Osteoblast (primary cell): Measurements from ENCODE around the gene EEF1A2. TPM values are rescaled to one million over a fixed set of nuclear protein-coding genes. Genes with fewer than 3 reads are reported as not detected.

Experiments
- DNase-seq: peaks from one replicate; pipeline ENCODE4 v3.0.0; 2011; ENCODE audit warnings: low spot score, mixed read lengths; ENCODE audit not compliant: insufficient read length; ENCODE audit errors: missing footprints
- H2AFZ ChIP-seq: 2 replicates; pipeline ENCODE4 v1.6.0; 2011; ENCODE audit warnings: mild to moderate bottlenecking, low read length
- H3K27ac ChIP-seq: 2 replicates; pipeline ENCODE4 v1.5.1; 2011; ENCODE audit warnings: mild to moderate bottlenecking, low read depth, low read length, moderate library complexity
- H3K27me3 ChIP-seq: 2 replicates; pipeline ENCODE4 v1.6.0; 2012; ENCODE audit warnings: mild to moderate bottlenecking, control low read depth, inconsistent platforms, low read length, moderate library complexity; ENCODE audit not compliant: insufficient read depth
- H3K36me3 ChIP-seq: 2 replicates; pipeline ENCODE4 v1.5.1; 2011; ENCODE audit warnings: mild to moderate bottlenecking, low read length, control low read depth, moderate library complexity; ENCODE audit not compliant: insufficient read depth
- H3K4me1 ChIP-seq: 2 replicates; pipeline ENCODE4 v1.5.1; 2011; ENCODE audit warnings: mild to moderate bottlenecking, low read length, control low read depth, moderate library complexity; ENCODE audit not compliant: insufficient read depth
- H3K4me2 ChIP-seq: 2 replicates; pipeline ENCODE4 v1.6.0; 2011; ENCODE audit warnings: mild to moderate bottlenecking, low read length; ENCODE audit not compliant: insufficient read depth
- H3K4me3 ChIP-seq: fragments of 200-600 bp; sonication (generic); 3 replicates; pipeline ENCODE4 v1.5.1; 2012; ENCODE audit warnings: mild to moderate bottlenecking, low read length, inconsistent platforms; ENCODE audit not compliant: insufficient read depth
- H3K79me2 ChIP-seq: 2 replicates; pipeline ENCODE4 v1.6.0; 2012; ENCODE audit warnings: mild to moderate bottlenecking, low read length, control low read depth, inconsistent platforms; ENCODE audit not compliant: insufficient read depth
- H3K9me3 ChIP-seq: 2 replicates; pipeline ENCODE4 v1.5.1; 2011; ENCODE audit warnings: low read depth, low read length, control low read depth
- H4K20me1 ChIP-seq: 2 replicates; pipeline ENCODE4 v1.6.0; 2012; ENCODE audit warnings: mild to moderate bottlenecking, low read length, control low read depth; ENCODE audit not compliant: insufficient read depth
- CTCF ChIP-seq: IDR thresholded peaks from 2 replicates; pipeline ENCODE4 v1.5.1; 2011; ENCODE audit warnings: mild to moderate bottlenecking, low read depth, low read length, moderate library complexity; ENCODE audit errors: extremely low read depth
- total RNA-seq: library from RNA; depleted of rRNA; stranded (reverse); fragments of >200 nt; gene quantifications from 2 replicates; pipeline ENCODE4 v1.2.3, GENCODE V29; 2012

EEF1A2 gene
- not detected in 2 replicates for total RNA-seq

GRCh38 chr20:63498960-63499337 is at the start of gene EEF1A2:
Gene EEF1A2, minus strand, starts transcription at chr20:63499083. Its CDS starts 1,320 bp downstream, at chr20:63497763.
- Histone ChIP-seq H3K79me2 (no peaks in the 10 kb centered on the region), H3K27me3 (peaks cover 35% of the 10 kb centered on the region), H3K36me3 (no peaks in the 10 kb centered on the region), H3K4me3 (no peak within 1 kb of the TSS), H3K4me1 (peaks cover 4% of the 10 kb centered on the region), H3K9me3 (no peaks in the 10 kb centered on the region), H3K27ac (no peak within 1 kb of the TSS), H3K4me2 (no peak within 1 kb of the TSS), H2AFZ (no peak within 1 kb of the TSS), H4K20me1 (no peaks in the 10 kb centered on the region)
- no peak for TF ChIP-seq CTCF
- DNase-seq = peak; percentile 83

- H4K20me1 ChIP-seq = no peaks in the 10 kb centered on the region
- no peaks in the 10 kb centered on the region for H3K4me1 ChIP-seq
- H3K27ac ChIP-seq = no peak overlapping the region
- H2AFZ ChIP-seq = no peak overlapping the region
- H3K4me2 ChIP-seq = no peak overlapping the region
- peaks cover 22% of the 10 kb centered on the region for H3K27me3 ChIP-seq
- H3K36me3 ChIP-seq = no peaks in the 10 kb centered on the region
- H3K9me3 ChIP-seq = no peaks in the 10 kb centered on the region
- no peak overlapping the region for H3K4me3 ChIP-seq
- H3K79me2 ChIP-seq = no peaks in the 10 kb centered on the region
- no peak for TF ChIP-seq CTCF
- DNase-seq = no peak
Measured at GRCh38 chr20:63548542-63548941, 49.7 kb upstream of the EEF1A2 start.

GRCh38 chr20:63547725-63548480 is 49.0 kb upstream of the EEF1A2 start, which contains the start of gene SRMS:
Gene SRMS, minus strand, starts transcription at chr20:63547749. Its CDS starts 286 bp downstream, at chr20:63547463.
- Histone ChIP-seq H3K36me3 (no peaks in the 10 kb centered on the region), H4K20me1 (no peaks in the 10 kb centered on the region), H3K4me1 (no peaks in the 10 kb centered on the region), H3K4me3 (no peak within 1 kb of the TSS), H3K4me2 (no peak within 1 kb of the TSS), H3K27me3 (peaks cover 22% of the 10 kb centered on the region), H3K9me3 (no peaks in the 10 kb centered on the region), H3K27ac (no peak within 1 kb of the TSS), H3K79me2 (no peaks in the 10 kb centered on the region), H2AFZ (no peak within 1 kb of the TSS)
- TF ChIP-seq CTCF = no peak
- DNase-seq = no peak

GRCh38 chr20:63546956-63547724 is 48.3 kb upstream of the EEF1A2 start:
- no peak overlapping the region for H3K4me3 ChIP-seq
- TF ChIP-seq CTCF = no peak
- H3K9me3 ChIP-seq = no peaks in the 10 kb centered on the region
- no peaks in the 10 kb centered on the region for H3K79me2 ChIP-seq
- H2AFZ ChIP-seq = no peak overlapping the region
- H3K4me1 ChIP-seq = no peaks in the 10 kb centered on the region
- no peak overlapping the region for H3K27ac ChIP-seq
- no peaks in the 10 kb centered on the region for H4K20me1 ChIP-seq
- no peak for DNase-seq
- H3K36me3 ChIP-seq = no peaks in the 10 kb centered on the region
- H3K27me3 ChIP-seq = peaks cover 22% of the 10 kb centered on the region
- H3K4me2 ChIP-seq = no peak overlapping the region
